Stomach smooth muscle (tissue), 2 donors: ENCODE measurements around the gene GABARAPL1.

ENCODE experiments used
- H3K27ac ChIP-seq: one replicate; pipeline ENCODE4 v1.7.0; 2013; ENCODE audit warnings: mild to moderate bottlenecking, low read length, inconsistent platforms
- H3K27me3 ChIP-seq, 2 donors: one replicate each; pipeline ENCODE4 v1.7.0; 2013; ENCODE audit warnings: low read length in 2 of 2; ENCODE audit not compliant: insufficient read depth in 2 of 2, control insufficient read depth in 1 of 2
- H3K36me3 ChIP-seq, 2 donors: one replicate each; pipeline ENCODE4 v1.7.0; 2013; ENCODE audit warnings: low read length in 2 of 2; ENCODE audit not compliant: control insufficient read depth in 2 of 2, insufficient read depth in 2 of 2
- H3K4me1 ChIP-seq: one replicate; pipeline ENCODE4 v1.7.0; 2013; ENCODE audit warnings: low read length; ENCODE audit not compliant: control insufficient read depth, insufficient read depth
- H3K4me3 ChIP-seq, 2 donors: one replicate each; pipeline ENCODE4 v1.7.0; 2013; ENCODE audit warnings: low read length in 2 of 2
- H3K9ac ChIP-seq, 2 donors: one replicate each; pipeline ENCODE4 v1.7.0; 2013; ENCODE audit warnings: low read length in 2 of 2, mild to moderate bottlenecking in 1 of 2
- H3K9me3 ChIP-seq, 2 donors: one replicate each; pipeline ENCODE4 v1.7.0; 2013; ENCODE audit warnings: low read length in 2 of 2; ENCODE audit not compliant: control insufficient read depth in 2 of 2
- donor health status: healthy.
- donor health status: Pancreatic carcinoma.

The GABARAPL1 gene

DNA sequence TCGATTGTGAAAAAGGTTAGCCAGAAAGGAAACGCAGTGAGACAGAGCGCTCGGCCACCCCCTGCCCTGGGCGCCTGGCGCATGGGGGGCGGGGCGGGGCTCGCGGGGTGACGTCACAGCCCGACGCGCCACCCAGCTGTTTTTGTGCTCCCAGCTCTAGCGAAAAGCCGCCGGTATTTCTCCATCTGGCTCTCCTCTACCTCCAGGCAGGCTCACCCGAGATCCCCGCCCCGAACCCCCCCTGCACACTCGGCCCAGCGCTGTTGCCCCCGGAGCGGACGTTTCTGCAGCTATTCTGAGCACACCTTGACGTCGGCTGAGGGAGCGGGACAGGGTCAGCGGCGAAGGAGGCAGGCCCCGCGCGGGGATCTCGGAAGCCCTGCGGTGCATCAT is at the start of gene GABARAPL1:
Gene GABARAPL1 (plus strand): TSS at position 139 of the 393 bp plus-strand sequence. CDS start 253 bp downstream, at position 392.
- peak within 1 kb of the TSS; percentile 99 for H3K9ac ChIP-seq
- peak within 1 kb of the TSS; percentile 92 to 96 for H3K4me3 ChIP-seq
- H3K4me1 ChIP-seq = peaks cover 12% of the 10 kb centered on the region
- no peaks in the 10 kb centered on the region for H3K36me3 ChIP-seq
- H3K27ac ChIP-seq = peak within 1 kb of the TSS; percentile 99
- H3K9me3 ChIP-seq = no peaks in the 10 kb centered on the region
- H3K27me3 ChIP-seq = no peaks in the 10 kb centered on the region

DNA sequence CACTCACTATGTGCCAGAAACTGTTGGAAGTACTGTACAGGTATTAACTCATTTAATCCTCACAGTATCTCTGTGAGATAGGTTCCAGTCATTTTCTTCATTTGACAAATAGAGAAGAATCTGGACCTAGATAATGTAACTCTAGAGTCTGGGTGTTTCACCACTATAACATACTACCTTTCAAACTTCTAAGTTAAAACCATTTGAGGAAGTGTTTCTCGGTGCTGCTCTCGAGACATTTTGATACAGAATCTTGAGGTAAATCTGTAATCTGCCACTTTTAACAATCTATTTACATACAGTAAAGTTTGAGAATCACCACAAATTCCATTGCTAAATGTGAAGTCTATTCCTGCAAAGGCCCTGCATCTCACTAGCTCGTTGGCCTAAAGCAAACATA is 49.6 kb upstream of the GABARAPL1 start:
- Histone ChIP-seq H3K36me3 (no peaks in the 10 kb centered on the region), H3K27ac (no peak overlapping the region), H3K4me3 (no peak overlapping the region), H3K4me1 (no peaks in the 10 kb centered on the region), H3K9me3 (no peaks in the 10 kb centered on the region), H3K27me3 (no peaks in the 10 kb centered on the region), H3K9ac (no peak overlapping the region)

DNA sequence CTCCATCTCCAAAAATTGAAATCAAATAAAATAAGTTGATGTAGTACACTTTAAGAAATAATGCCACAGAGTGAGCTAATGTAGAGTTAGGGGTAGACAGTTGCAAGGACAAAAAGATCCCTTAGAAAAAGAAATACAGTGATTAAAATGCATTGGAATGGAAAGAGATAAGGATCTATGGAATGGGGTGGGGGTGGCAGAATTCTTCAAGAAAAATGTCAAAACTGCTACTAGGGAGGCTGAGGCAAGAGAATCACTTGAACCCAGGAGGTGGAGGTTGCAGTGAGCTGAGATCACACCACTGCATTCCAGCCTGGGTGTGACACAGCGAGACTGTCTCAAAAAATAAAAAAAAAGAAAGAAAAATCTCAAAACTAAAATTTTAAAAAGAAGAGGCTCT is 47.3 kb upstream of the GABARAPL1 start:
- Histone ChIP-seq H3K9ac (no peak overlapping the region), H3K4me3 (no peak overlapping the region), H3K36me3 (no peaks in the 10 kb centered on the region), H3K27ac (no peak overlapping the region), H3K4me1 (no peaks in the 10 kb centered on the region), H3K9me3 (no peaks in the 10 kb centered on the region), H3K27me3 (no peaks in the 10 kb centered on the region)

DNA sequence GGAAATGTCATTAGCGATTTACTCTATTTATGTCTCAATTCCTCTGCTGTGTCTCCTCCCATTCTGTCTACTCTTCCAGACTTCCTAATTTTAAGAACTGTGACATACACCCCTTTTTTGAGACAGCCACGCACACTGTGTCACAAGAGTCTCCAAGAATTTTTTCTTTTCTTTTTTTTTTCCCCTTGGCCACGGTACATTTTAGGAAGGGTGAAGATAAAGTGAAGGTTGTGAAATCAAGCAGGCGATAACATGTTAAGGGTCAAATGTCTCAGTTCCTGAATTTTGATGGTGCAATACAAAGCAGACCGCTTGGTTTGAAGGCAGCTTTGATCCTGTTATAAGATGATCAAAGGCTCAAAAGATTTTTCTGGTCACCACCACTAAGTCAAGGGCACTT is 45.1 kb upstream of the GABARAPL1 start:
- no peaks in the 10 kb centered on the region for H3K4me1 ChIP-seq
- no peak overlapping the region for H3K27ac ChIP-seq
- no peaks in the 10 kb centered on the region for H3K36me3 ChIP-seq
- H3K27me3 ChIP-seq = no peaks in the 10 kb centered on the region
- H3K9ac ChIP-seq = no peak overlapping the region
- H3K9me3 ChIP-seq = no peaks in the 10 kb centered on the region
- H3K4me3 ChIP-seq = no peak overlapping the region

DNA sequence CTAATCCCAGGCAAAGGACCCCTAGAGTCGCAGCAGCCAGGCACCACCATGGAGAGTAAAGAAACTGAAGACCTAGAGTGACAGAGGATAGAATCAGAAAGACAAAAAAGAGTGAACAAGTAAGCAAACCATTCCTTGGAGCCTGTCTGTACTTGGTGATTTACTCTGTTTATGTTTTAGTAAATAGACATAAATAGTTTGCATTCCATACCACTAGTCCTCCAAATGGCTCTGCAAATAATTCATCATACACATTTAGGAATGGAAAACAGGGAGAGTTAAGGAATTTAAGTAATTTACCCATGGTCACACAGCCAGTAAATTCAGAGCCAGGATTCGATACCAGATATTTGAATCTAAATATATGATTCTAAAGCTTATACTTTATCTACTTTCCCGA is 43.6 kb upstream of the GABARAPL1 start:
- Histone ChIP-seq H3K27ac (no peak overlapping the region), H3K27me3 (no peaks in the 10 kb centered on the region), H3K4me3 (no peak overlapping the region), H3K9me3 (no peaks in the 10 kb centered on the region), H3K4me1 (no peaks in the 10 kb centered on the region), H3K36me3 (no peaks in the 10 kb centered on the region), H3K9ac (no peak overlapping the region)

DNA sequence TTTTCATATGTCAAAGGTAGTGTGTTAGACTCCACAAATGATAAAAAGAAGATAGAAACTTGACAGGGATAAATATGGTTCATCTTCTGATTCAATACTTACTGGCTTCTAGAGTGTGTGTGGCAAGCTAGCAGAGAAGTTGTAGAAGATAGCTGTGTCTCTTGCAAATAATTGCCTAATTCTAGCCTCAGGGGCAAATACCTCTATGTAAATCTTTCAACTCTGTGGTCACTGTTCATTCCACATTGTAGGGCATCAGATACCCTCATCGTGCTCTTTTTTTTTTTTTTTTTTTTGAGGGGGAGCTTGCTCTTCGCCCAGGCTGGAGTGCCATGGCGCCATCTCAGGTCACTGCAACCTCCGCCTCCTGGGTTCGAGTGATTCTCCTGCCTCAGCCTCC is 42.5 kb upstream of the GABARAPL1 start:
- no peaks in the 10 kb centered on the region for H3K4me1 ChIP-seq
- no peaks in the 10 kb centered on the region for H3K9me3 ChIP-seq
- H3K9ac ChIP-seq = no peak overlapping the region
- H3K27ac ChIP-seq = no peak overlapping the region
- no peaks in the 10 kb centered on the region for H3K36me3 ChIP-seq
- no peaks in the 10 kb centered on the region for H3K27me3 ChIP-seq
- H3K4me3 ChIP-seq = no peak overlapping the region

DNA sequence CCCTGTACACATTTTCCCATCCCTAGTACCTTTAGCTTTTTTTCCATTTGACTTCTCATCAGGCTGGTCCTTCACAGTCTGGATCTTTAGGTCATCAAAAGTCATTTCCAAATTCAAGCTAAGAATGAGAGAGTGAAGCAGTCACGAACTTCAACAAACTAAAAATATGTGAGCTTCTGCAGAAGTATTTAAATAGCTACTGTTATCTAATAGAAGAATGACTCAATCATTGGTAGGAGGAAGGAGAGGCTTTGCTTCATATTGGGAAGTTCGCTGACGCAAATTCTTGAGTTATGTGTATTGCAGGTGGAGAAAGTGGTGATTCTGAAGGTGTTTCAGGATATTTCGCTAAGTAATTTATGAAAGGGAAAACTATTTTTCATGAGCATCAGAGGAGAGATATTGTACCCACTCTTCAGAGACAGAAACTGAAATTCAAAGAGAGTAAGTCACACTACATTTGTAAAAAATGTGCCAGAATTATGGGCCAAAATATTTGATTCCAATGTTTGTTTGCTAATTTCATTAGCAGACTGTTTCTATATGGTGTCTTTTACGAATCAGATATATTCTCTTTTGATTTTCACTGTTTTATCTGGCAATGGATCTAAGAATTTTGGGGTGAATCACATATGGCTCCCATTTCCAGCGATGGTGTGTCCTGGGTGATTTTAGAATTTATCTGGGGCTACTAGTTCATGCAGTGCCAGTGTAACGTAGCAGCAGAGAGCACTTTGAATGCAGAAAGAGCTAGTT is 40.5 kb upstream of the GABARAPL1 start, which contains the start of gene OLR1:
Gene OLR1 (minus strand): TSS at position 160 of the 756 bp plus-strand sequence. CDS start 55 bp downstream, at position 105.
- Histone ChIP-seq H3K27me3 (no peaks in the 10 kb centered on the region), H3K36me3 (no peaks in the 10 kb centered on the region), H3K9ac (no peak within 1 kb of the TSS), H3K9me3 (no peaks in the 10 kb centered on the region), H3K4me1 (no peaks in the 10 kb centered on the region), H3K4me3 (no peak within 1 kb of the TSS), H3K27ac (no peak within 1 kb of the TSS)

DNA sequence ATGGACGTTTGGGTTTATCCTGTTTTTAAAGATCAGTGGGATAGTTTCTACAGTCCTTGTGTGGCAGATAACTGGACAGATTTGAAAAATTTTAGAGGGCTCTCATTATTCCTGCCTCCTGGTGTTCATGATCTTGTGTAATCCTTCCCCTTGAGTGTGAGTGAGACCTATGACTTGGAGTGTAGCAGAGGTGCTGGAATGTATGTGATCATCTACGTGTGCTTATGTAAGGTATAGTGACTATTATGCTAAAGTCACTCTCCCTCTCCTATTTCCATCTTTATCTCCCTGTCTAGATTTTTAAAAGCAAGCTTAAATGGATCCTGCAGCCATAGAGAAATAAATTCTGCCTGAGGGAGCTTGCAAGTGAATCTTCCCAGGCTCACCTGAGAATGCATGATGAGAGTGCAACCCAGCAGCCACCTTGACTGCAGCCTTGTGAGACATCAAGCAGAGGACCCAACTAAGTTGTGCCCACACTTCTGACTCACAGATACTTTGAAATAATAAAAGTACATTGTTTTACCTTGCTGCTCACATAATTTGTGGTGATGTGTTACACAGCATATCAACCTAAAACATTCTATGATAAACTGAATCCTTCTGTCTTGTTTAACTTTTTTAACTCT is 37.6 kb upstream of the GABARAPL1 start:
- no peak overlapping the region for H3K27ac ChIP-seq
- H3K27me3 ChIP-seq = no peaks in the 10 kb centered on the region
- H3K36me3 ChIP-seq = no peaks in the 10 kb centered on the region
- no peak overlapping the region for H3K9ac ChIP-seq
- no peaks in the 10 kb centered on the region for H3K4me1 ChIP-seq
- H3K9me3 ChIP-seq = no peaks in the 10 kb centered on the region
- H3K4me3 ChIP-seq = no peak overlapping the region

DNA sequence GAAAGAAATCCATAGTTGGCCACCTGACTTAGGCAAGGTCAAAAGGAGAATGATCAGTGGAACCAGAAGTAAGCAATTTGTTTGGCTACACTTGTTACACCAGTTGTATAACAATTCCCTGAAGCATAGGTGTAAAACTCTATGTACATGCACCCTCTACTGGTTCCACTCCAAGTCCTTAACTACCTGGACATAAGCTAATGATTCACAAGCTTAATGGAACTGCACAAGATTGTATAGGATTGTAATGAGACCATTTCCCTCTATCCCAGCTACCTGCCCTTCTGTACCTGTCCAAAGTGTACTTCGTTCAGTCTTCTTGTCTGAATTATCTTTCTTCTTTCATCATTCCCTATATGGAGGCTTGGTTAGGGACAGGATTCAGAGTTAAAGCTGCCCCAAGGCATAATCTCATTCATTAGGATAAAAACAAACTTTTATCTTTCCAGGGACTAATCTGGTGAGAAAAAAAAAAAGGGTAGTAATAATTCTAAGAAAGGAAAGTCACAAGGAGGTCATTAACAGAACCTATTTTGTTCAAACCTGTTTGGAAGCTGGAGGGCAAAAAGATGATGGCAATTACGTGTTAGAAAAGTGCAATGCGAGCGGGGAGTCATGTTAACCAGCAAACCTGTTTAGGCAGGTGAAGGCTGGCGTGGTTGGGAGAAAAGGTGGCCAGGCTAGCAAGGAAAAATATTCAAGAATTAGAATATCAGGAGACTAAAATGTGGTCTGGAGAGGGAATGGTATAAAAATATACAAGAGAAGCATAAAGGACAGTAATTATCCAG is 36.6 kb upstream of the GABARAPL1 start:
- Histone ChIP-seq H3K9ac (no peak overlapping the region), H3K4me1 (no peaks in the 10 kb centered on the region), H3K9me3 (no peaks in the 10 kb centered on the region), H3K4me3 (no peak overlapping the region), H3K27ac (no peak overlapping the region), H3K27me3 (no peaks in the 10 kb centered on the region), H3K36me3 (no peaks in the 10 kb centered on the region)

DNA sequence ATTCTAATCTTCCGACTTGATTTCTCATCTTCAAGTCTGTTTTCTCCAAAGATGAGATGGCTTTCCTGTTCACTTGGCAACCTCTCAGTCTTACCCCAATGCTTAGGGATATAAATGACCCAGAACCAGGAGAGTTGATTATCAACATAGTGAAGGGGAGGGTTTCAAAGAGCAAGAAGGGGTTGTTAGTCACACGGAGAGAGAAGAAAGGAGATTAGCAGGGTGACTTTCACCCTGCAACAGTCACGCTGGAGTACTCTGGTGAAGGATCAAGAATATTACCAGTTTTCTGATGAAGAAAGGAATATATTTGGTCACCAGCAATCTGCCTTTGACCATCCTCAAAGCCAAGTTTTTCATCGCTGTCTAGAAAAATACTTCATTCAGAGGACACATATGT is 33.9 kb upstream of the GABARAPL1 start, which contains the start of gene TMEM52B:
Gene TMEM52B (plus strand): TSS at position 212 of the 400 bp plus-strand sequence. CDS start 543 bp downstream, outside the sequence.
- H3K9me3 ChIP-seq = no peaks in the 10 kb centered on the region
- H3K27ac ChIP-seq = no peak within 1 kb of the TSS
- H3K27me3 ChIP-seq = no peaks in the 10 kb centered on the region
- H3K9ac ChIP-seq = no peak within 1 kb of the TSS
- H3K4me1 ChIP-seq = no peaks in the 10 kb centered on the region
- no peaks in the 10 kb centered on the region for H3K36me3 ChIP-seq
- no peak within 1 kb of the TSS for H3K4me3 ChIP-seq
